Central memory CD8-positive, alpha-beta T cell (primary cell): ENCODE data around the gene PDE6A.
A peak's percentile ranks its signal among the peaks of the same experiment; 100 is the strongest.

Experiments
- ATAC-seq: fragments of 150-1000 bp; cut with Tn5 transposase; replicated peaks from 2 replicates; pipeline ENCODE4 v1.10.0; 2022; ENCODE audit warnings: mild to moderate bottlenecking, moderate FRiP score, moderate number of reproducible peaks; ENCODE audit not compliant: poor library complexity, severe bottlenecking; ENCODE audit errors: extremely low read depth
- DNase-seq, 2 donors: peaks; one replicate each; pipeline ENCODE4 v3.0.0; 2021; ENCODE audit warnings: low spot score in 2 of 2
- H3K27ac Mint-ChIP-seq: one replicate; pipeline ENCODE4 v1.8.0; 2022; ENCODE audit warnings: low read depth, mild to moderate bottlenecking, moderate library complexity, mixed read lengths
- H3K27me3 Mint-ChIP-seq: one replicate; pipeline ENCODE4 v1.8.0; 2022; ENCODE audit warnings: mixed read lengths
- H3K36me3 Mint-ChIP-seq: one replicate; pipeline ENCODE4 v1.8.0; 2022; ENCODE audit warnings: mild to moderate bottlenecking, moderate library complexity, mixed read lengths; ENCODE audit not compliant: insufficient read depth
- H3K4me1 Mint-ChIP-seq: one replicate; pipeline ENCODE4 v1.8.0; 2022; ENCODE audit warnings: mixed read lengths
- H3K4me3 Mint-ChIP-seq: one replicate; pipeline ENCODE4 v1.8.0; 2022; ENCODE audit warnings: mild to moderate bottlenecking, moderate library complexity, mixed read lengths
- H3K9me3 Mint-ChIP-seq: one replicate; pipeline ENCODE4 v1.8.0; 2022; ENCODE audit warnings: mixed read lengths

The PDE6A gene

GRCh38 chr5:149841851-149842793 is 102.5 kb downstream of the PDE6A start:
- Mint-ChIP-seq H3K4me3 (no peak overlapping the region), H3K9me3 (no peaks in the 10 kb centered on the region), H3K27me3 (no peaks in the 10 kb centered on the region), H3K36me3 (no peaks in the 10 kb centered on the region), H3K4me1 (no peaks in the 10 kb centered on the region), H3K27ac (no peak overlapping the region)
- DNase-seq (no peak), ATAC-seq (no peak)

GRCh38 chr5:149840226-149840825 is 104.3 kb downstream of the PDE6A start:
- no peaks in the 10 kb centered on the region for H3K4me1 Mint-ChIP-seq
- H3K36me3 Mint-ChIP-seq, result no peaks in the 10 kb centered on the region
- no peak for DNase-seq
- H3K27ac Mint-ChIP-seq, result no peak overlapping the region
- ATAC-seq, result no peak
- H3K9me3 Mint-ChIP-seq, result no peaks in the 10 kb centered on the region
- H3K4me3 Mint-ChIP-seq, result no peak overlapping the region
- H3K27me3 Mint-ChIP-seq, result no peaks in the 10 kb centered on the region

- ATAC-seq (no peak), DNase-seq (no peak)
- H3K9me3 Mint-ChIP-seq, result no peaks in the 10 kb centered on the region
- no peak overlapping the region for H3K4me3 Mint-ChIP-seq
- no peaks in the 10 kb centered on the region for H3K27me3 Mint-ChIP-seq
- no peak overlapping the region for H3K27ac Mint-ChIP-seq
- no peaks in the 10 kb centered on the region for H3K36me3 Mint-ChIP-seq
- no peaks in the 10 kb centered on the region for H3K4me1 Mint-ChIP-seq
These were observed 104.8 kb downstream of the PDE6A start for GRCh38 chr5:149839761-149840160.

- Mint-ChIP-seq H3K9me3 (no peaks in the 10 kb centered on the region), H3K27me3 (no peaks in the 10 kb centered on the region), H3K27ac (no peak overlapping the region), H3K4me3 (no peak overlapping the region), H3K4me1 (no peaks in the 10 kb centered on the region), H3K36me3 (no peaks in the 10 kb centered on the region)
- ATAC-seq (no peak), DNase-seq (no peak)
These were observed 105.5 kb downstream of the PDE6A start for GRCh38 chr5:149838881-149839739.

DNA sequence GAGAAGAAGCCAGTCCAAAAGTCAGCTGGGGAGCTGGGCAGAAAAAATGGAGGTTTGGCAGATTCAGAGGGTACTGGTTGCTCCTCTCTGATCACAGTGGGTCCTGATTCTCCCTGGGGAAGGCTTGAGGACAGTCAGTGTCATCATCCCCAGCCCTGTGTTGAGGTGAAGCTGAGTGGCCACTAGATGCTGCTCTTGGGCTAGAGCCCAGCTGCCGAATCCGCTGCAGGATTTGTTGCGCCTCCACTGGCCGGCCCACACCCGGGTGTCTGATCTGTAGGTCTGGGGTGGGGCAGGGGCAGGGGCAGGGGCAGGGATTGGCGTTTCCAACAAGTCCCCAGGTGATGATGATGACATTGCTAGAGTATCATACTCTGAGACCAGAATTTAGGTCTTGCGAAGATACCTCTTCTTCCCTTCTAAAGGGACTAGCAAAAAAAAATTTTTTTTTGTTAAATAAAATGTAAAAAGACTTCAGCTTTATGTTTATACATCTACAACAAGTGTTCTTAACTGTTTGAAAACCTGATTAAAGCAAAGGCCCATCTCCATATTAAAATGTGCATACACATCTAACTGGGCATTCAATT is 106.8 kb downstream of the PDE6A start:
- H3K27ac Mint-ChIP-seq, result no peak overlapping the region
- H3K27me3 Mint-ChIP-seq, result no peaks in the 10 kb centered on the region
- DNase-seq (no peak), ATAC-seq (no peak)
- H3K4me1 Mint-ChIP-seq, result no peaks in the 10 kb centered on the region
- H3K4me3 Mint-ChIP-seq, result no peak overlapping the region
- H3K36me3 Mint-ChIP-seq, result no peaks in the 10 kb centered on the region
- no peaks in the 10 kb centered on the region for H3K9me3 Mint-ChIP-seq

DNA sequence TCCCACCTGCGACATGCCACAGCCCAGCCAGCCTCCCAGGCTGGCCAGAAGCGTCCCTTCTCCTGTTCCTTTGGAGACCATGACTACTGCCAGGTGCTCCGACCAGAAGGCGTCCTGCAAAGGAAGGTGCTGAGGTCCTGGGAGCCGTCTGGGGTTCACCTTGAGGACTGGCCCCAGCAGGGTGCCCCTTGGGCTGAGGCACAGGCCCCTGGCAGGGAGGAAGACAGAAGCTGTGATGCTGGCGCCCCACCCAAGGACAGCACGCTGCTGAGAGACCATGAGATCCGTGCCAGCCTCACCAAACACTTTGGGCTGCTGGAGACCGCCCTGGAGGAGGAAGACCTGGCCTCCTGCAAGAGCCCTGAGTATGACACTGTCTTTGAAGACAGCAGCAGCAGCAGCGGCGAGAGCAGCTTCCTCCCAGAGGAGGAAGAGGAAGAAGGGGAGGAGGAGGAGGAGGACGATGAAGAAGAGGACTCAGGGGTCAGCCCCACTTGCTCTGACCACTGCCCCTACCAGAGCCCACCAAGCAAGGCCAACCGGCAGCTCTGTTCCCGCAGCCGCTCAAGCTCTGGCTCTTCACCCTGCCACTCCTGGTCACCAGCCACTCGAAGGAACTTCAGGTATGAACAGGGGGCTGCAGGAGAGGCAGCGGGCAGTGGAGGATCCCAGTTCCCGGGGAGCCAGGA is 108.0 kb downstream of the PDE6A start:
- no peaks in the 10 kb centered on the region for H3K9me3 Mint-ChIP-seq
- H3K27me3 Mint-ChIP-seq, result no peaks in the 10 kb centered on the region
- H3K36me3 Mint-ChIP-seq, result no peaks in the 10 kb centered on the region
- no peak overlapping the region for H3K27ac Mint-ChIP-seq
- ATAC-seq (no peak), DNase-seq (no peak)
- H3K4me1 Mint-ChIP-seq, result no peaks in the 10 kb centered on the region
- no peak overlapping the region for H3K4me3 Mint-ChIP-seq

- ATAC-seq, result no peak
These were observed 110.2 kb downstream of the PDE6A start for GRCh38 chr5:149834246-149834855.

DNA sequence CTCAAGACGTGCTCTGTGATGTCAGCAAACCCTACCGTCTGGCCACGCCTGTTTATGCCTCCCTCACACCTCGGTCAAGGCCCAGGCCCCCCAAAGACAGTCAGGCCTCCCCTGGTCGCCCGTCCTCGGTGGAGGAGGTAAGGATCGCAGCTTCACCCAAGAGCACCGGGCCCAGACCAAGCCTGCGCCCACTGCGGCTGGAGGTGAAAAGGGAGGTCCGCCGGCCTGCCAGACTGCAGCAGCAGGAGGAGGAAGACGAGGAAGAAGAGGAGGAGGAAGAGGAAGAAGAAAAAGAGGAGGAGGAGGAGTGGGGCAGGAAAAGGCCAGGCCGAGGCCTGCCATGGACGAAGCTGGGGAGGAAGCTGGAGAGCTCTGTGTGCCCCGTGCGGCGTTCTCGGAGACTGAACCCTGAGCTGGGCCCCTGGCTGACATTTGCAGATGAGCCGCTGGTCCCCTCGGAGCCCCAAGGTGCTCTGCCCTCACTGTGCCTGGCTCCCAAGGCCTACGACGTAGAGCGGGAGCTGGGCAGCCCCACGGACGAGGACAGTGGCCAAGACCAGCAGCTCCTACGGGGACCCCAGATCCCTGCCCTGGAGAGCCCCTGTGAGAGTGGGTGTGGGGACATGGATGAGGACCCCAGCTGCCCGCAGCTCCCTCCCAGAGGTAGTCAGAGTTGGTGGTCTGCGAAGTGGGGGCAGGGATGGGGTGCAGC is 111.3 kb downstream of the PDE6A start:
- ATAC-seq (no peak), DNase-seq (no peak)
- no peaks in the 10 kb centered on the region for H3K9me3 Mint-ChIP-seq
- H3K36me3 Mint-ChIP-seq, result peaks cover 2% of the 10 kb centered on the region
- H3K27me3 Mint-ChIP-seq, result no peaks in the 10 kb centered on the region
- no peak overlapping the region for H3K4me3 Mint-ChIP-seq
- H3K4me1 Mint-ChIP-seq, result no peaks in the 10 kb centered on the region
- no peak overlapping the region for H3K27ac Mint-ChIP-seq

More at GRCh38 chr5:149834246-149834855, 110.2 kb downstream of the PDE6A start:
- H3K4me1 Mint-ChIP-seq, result no peaks in the 10 kb centered on the region
- no peak overlapping the region for H3K27ac Mint-ChIP-seq
- H3K9me3 Mint-ChIP-seq, result no peaks in the 10 kb centered on the region
- peak; percentile 28 to 30 for DNase-seq
- no peak overlapping the region for H3K4me3 Mint-ChIP-seq
- H3K27me3 Mint-ChIP-seq, result no peaks in the 10 kb centered on the region
- H3K36me3 Mint-ChIP-seq, result peaks cover 2% of the 10 kb centered on the region

DNA sequence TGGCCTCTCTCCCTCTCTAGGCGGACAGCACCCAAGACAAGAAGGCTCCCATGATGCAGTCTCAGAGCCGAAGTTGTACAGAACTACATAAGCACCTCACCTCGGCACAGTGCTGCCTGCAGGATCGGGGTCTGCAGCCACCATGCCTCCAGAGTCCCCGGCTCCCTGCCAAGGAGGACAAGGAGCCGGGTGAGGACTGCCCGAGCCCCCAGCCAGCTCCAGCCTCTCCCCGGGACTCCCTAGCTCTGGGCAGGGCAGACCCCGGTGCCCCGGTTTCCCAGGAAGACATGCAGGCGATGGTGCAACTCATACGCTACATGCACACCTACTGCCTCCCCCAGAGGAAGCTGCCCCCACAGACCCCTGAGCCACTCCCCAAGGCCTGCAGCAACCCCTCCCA is 112.0 kb downstream of the PDE6A start:
- no peak overlapping the region for H3K27ac Mint-ChIP-seq
- H3K9me3 Mint-ChIP-seq, result no peaks in the 10 kb centered on the region
- H3K36me3 Mint-ChIP-seq, result peaks cover 2% of the 10 kb centered on the region
- no peaks in the 10 kb centered on the region for H3K27me3 Mint-ChIP-seq
- DNase-seq, result no peak
- no peak for ATAC-seq
- no peak overlapping the region for H3K4me3 Mint-ChIP-seq
- H3K4me1 Mint-ChIP-seq, result no peaks in the 10 kb centered on the region

GRCh38 chr5:149831492-149831891 is 113.1 kb downstream of the PDE6A start:
- Mint-ChIP-seq H3K4me3 (no peak overlapping the region), H3K27me3 (no peaks in the 10 kb centered on the region), H3K36me3 (peaks cover 2% of the 10 kb centered on the region), H3K27ac (no peak overlapping the region), H3K9me3 (no peaks in the 10 kb centered on the region), H3K4me1 (no peaks in the 10 kb centered on the region)
- ATAC-seq, result no peak
- DNase-seq, result no peak

DNA sequence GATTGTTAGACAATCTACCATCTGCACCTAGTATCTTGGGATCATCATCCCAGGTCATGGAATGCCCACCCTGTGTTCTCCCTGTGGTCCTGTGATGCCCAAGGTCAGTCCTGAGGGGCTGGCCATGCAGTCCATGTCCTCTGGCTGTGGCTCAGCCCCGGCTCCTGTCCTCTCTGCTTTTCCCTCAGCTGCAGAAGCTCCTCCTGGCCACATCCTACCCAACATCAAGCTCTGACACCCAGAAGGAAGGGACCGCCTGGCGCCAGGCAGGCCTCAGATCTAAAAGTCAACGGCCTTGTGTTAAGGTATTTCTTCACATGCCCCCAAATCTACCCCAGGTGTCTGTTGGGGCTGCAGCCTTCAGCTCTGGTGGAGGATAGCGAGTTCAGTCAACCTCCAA is 114.0 kb downstream of the PDE6A start:
- H3K27ac Mint-ChIP-seq, result no peak overlapping the region
- ATAC-seq, result no peak
- H3K36me3 Mint-ChIP-seq, result peaks cover 2% of the 10 kb centered on the region
- H3K4me1 Mint-ChIP-seq, result no peaks in the 10 kb centered on the region
- no peak overlapping the region for H3K4me3 Mint-ChIP-seq
- no peaks in the 10 kb centered on the region for H3K9me3 Mint-ChIP-seq
- DNase-seq, result no peak
- H3K27me3 Mint-ChIP-seq, result no peaks in the 10 kb centered on the region
